IMR-90 (cell line): ENCODE results near the gene ATXN1. TPM values are rescaled to one million over a fixed set of nuclear protein-coding genes. Genes with fewer than 3 reads are reported as not detected.

Source experiments
- ATAC-seq: fragments of 200-7000 bp; cut with Tn5 transposase; 2 replicates; pipeline ENCODE4 v1.9.1; 2020; ENCODE audit warnings: low read depth, mild to moderate bottlenecking, moderate library complexity
- BruUV-seq: library from RNA; stranded (reverse); fragments of 400-500 nt; replicated peaks from 2 replicates; lab custom pipeline; 2021; lab: Mats Ljungman, UMichigan
- CTCF ChIA-PET: fragments of 300-600 bp; formaldehyde crosslinking; extraction: SDS; loops from one replicate; lab custom pipeline; 2021; ENCODE audit warnings: antibody characterized with exemption; lab: Yijun Ruan, JAX
- POLR2A ChIA-PET: fragments of 300-600 bp; sonication (Branson Sonifier 250); formaldehyde crosslinking; loops from one replicate; lab custom pipeline; 2022; ENCODE audit warnings: antibody characterized with exemption; ENCODE audit not compliant: unreplicated experiment; lab: Charles Lee
- DNase-seq: peaks from one replicate; pipeline ENCODE4 v3.0.0; 2013
- H2AFZ ChIP-seq: replicated peaks from 2 replicates; pipeline ENCODE3; 2013; ENCODE audit warnings: low read length, mild to moderate bottlenecking; ENCODE audit not compliant: poor library complexity
- H2AK5ac ChIP-seq: 2 replicates; pipeline ENCODE4 v1.6.1; 2013; ENCODE audit warnings: low read depth, low read length, inconsistent platforms
- H2AK9ac ChIP-seq: replicated peaks from 2 replicates; pipeline ENCODE3; 2013; ENCODE audit warnings: mild to moderate bottlenecking, low read depth, low read length, moderate library complexity; ENCODE audit not compliant: poor library complexity
- H2BK120ac ChIP-seq: 2 replicates; pipeline ENCODE4 v1.6.1; 2013; ENCODE audit warnings: low read depth, low read length, inconsistent platforms
- H2BK15ac ChIP-seq: 3 replicates; pipeline ENCODE4 v1.6.1; 2013; ENCODE audit warnings: low read depth, low read length, inconsistent platforms
- H2BK20ac ChIP-seq: 2 replicates; pipeline ENCODE4 v1.6.1; 2013; ENCODE audit warnings: low read depth, mild to moderate bottlenecking, inconsistent platforms, low read length, moderate library complexity
- H2BK5ac ChIP-seq: 2 replicates; pipeline ENCODE4 v1.6.1; 2013; ENCODE audit warnings: mild to moderate bottlenecking, low read depth, low read length, inconsistent platforms; ENCODE audit not compliant: poor library complexity, severe bottlenecking
- H3K14ac ChIP-seq: replicated peaks from 2 replicates; pipeline ENCODE4 v1.6.1; 2013; ENCODE audit warnings: low read depth, low read length, inconsistent platforms
- H3K18ac ChIP-seq: 2 replicates; pipeline ENCODE4 v1.6.1; 2013; ENCODE audit warnings: low read depth, low read length, control low read depth
- H3K23ac ChIP-seq: 2 replicates; pipeline ENCODE4 v1.6.1; 2013; ENCODE audit warnings: low read depth, low read length, inconsistent platforms
- H3K27ac ChIP-seq: 2 replicates; pipeline ENCODE4 v1.5.1; 2013; ENCODE audit warnings: mild to moderate bottlenecking, control low read depth, low read length; ENCODE audit not compliant: insufficient read depth
- H3K27me3 ChIP-seq: 2 replicates; pipeline ENCODE4 v1.6.1; 2013; ENCODE audit warnings: low read length; ENCODE audit not compliant: control insufficient read depth, insufficient read depth
- H3K36me3 ChIP-seq: 2 replicates; pipeline ENCODE4 v1.6.1; 2013; ENCODE audit warnings: low read length, mixed read lengths; ENCODE audit not compliant: control insufficient read depth, insufficient read depth
- H3K4ac ChIP-seq: 2 replicates; pipeline ENCODE4 v1.6.1; 2013; ENCODE audit warnings: low read depth, low read length, inconsistent platforms
- H3K4me1 ChIP-seq: 2 replicates; pipeline ENCODE4 v1.6.1; 2013; ENCODE audit warnings: low read length, mixed read lengths; ENCODE audit not compliant: control insufficient read depth, insufficient read depth
- H3K4me2 ChIP-seq: 2 replicates; pipeline ENCODE4 v1.6.1; 2013; ENCODE audit warnings: low read depth, mild to moderate bottlenecking, control low read depth, low read length, moderate library complexity
- H3K4me3 ChIP-seq: 2 replicates; pipeline ENCODE4 v1.5.1; 2013; ENCODE audit warnings: low read depth, mild to moderate bottlenecking, control low read depth, low read length, moderate library complexity; ENCODE audit not compliant: insufficient read depth
- H3K56ac ChIP-seq: 2 replicates; pipeline ENCODE4 v1.6.1; 2013; ENCODE audit warnings: low read length, inconsistent platforms; ENCODE audit not compliant: insufficient read depth; ENCODE audit errors: extremely low read depth
- H3K79me1 ChIP-seq, 2 experiments: 2 replicates each; pipeline ENCODE4 v1.6.1; 2013; ENCODE audit warnings: low read length in 2 of 2, inconsistent platforms in 1 of 2, low read depth in 1 of 2
- H3K9ac ChIP-seq: 2 replicates; pipeline ENCODE4 v1.6.1; 2013; ENCODE audit warnings: low read depth, low read length, control low read depth
- H3K9me1 ChIP-seq: 2 replicates; pipeline ENCODE4 v1.6.1; 2013; ENCODE audit warnings: low read length, inconsistent platforms; ENCODE audit not compliant: insufficient read depth
- H3K9me3 ChIP-seq: 2 replicates; pipeline ENCODE4 v1.6.1; 2013; ENCODE audit warnings: low read length; ENCODE audit not compliant: control insufficient read depth, insufficient read depth
- H4K20me1 ChIP-seq: 2 replicates; pipeline ENCODE4 v1.6.1; 2013; ENCODE audit warnings: low read length, inconsistent platforms; ENCODE audit not compliant: insufficient read depth
- H4K5ac ChIP-seq: 2 replicates; pipeline ENCODE4 v1.6.1; 2013; ENCODE audit warnings: mild to moderate bottlenecking, low read depth, low read length, control low read depth
- H4K8ac ChIP-seq, 2 experiments: 2 replicates each; pipeline ENCODE4 v1.6.1; 2013; ENCODE audit warnings: low read depth in 2 of 2, low read length in 2 of 2, control low read depth in 1 of 2, inconsistent platforms in 1 of 2
- H4K91ac ChIP-seq: 2 replicates; pipeline ENCODE4 v1.6.1; 2013; ENCODE audit warnings: low read depth, low read length, inconsistent platforms; ENCODE audit not compliant: insufficient read depth
- ELK1 ChIP-seq: fragments of 150-350 bp; IDR thresholded peaks from 2 replicates; pipeline ENCODE4 v1.6.1; 2016; ENCODE audit warnings: low read depth, mild to moderate bottlenecking, low read length, moderate library complexity, borderline replicate concordance
- MXI1 ChIP-seq: IDR thresholded peaks from 2 replicates; pipeline ENCODE4 v1.6.1; 2012; ENCODE audit warnings: low read depth, mild to moderate bottlenecking, low read length, moderate library complexity, borderline replicate concordance
- POLR2A ChIP-seq: IDR thresholded peaks from 2 replicates; pipeline ENCODE4 v1.6.1; 2012; ENCODE audit warnings: mild to moderate bottlenecking, low read depth, low read length
- RAD21 ChIP-seq: IDR thresholded peaks from 2 replicates; pipeline ENCODE4 v1.6.1; 2012; ENCODE audit warnings: low read length, improper control_type of control experiment
- RCOR1 ChIP-seq: IDR thresholded peaks from 2 replicates; pipeline ENCODE4 v1.6.1; 2012; ENCODE audit warnings: mild to moderate bottlenecking, low read length, improper control_type of control experiment; ENCODE audit not compliant: insufficient replicate concordance
- RFX5 ChIP-seq: IDR thresholded peaks from 2 replicates; pipeline ENCODE4 v1.8.0; 2012; ENCODE audit warnings: low read depth, mild to moderate bottlenecking, low read length, moderate library complexity
- SMC3 ChIP-seq: fragments of 150-350 bp; IDR thresholded peaks from 2 replicates; pipeline ENCODE4 v1.6.1; 2016; ENCODE audit warnings: low read depth, mild to moderate bottlenecking, antibody characterized with exemption, low read length, moderate library complexity
- USF2 ChIP-seq: fragments of 150-350 bp; IDR thresholded peaks from 2 replicates; pipeline ENCODE4 v1.6.1; 2017; ENCODE audit warnings: mild to moderate bottlenecking, antibody characterized with exemption, low read length, low read depth
- WGBS, 2 experiments: methylation state at CpG; one replicate each; pipeline versions ENCODE4 v1.1.5 to v1.1.7; 2013; ENCODE audit warnings: missing lambda C conversion rate in 2 of 2; ENCODE audit not compliant: insufficient read length in 1 of 2; ENCODE audit errors: extremely low coverage in 2 of 2; 5-methylcytosine and 5-hydroxymethylcytosine counted together
- dilution Hi-C: fragments of 300-500 bp; cut with HindIII; formaldehyde crosslinking; loops from one replicate; pipeline ENCODE4 v1.14.3; 2018; ENCODE audit warnings: low sequenced_read_pairs; ENCODE audit not compliant: unreplicated experiment
- in situ Hi-C: fragments of 300-500 bp; cut with MboI; formaldehyde crosslinking; loops from 3 replicates; pipeline ENCODE4 v1.14.3; 2019; ENCODE audit warnings: low sequenced_read_pairs, inconsistent platforms, mixed read lengths
- intact Hi-C: fragments of 100-400 bp; cut with micrococcal nuclease; formaldehyde crosslinking; loops from 2 replicates; pipeline ENCODE4 v1.10.0; 2022
- polyA plus RNA-seq, 3 experiments: library from polyadenylated mRNA; depleted of rRNA; stranded (reverse); fragments of >200 nt; gene quantifications; 2 replicates each; pipeline ENCODE4 v1.2.3, GENCODE V29; 2012; ENCODE audit warnings: low replicate concordance in 1 of 3
- total RNA-seq: library from RNA; depleted of rRNA; stranded (reverse); fragments of >200 nt; gene quantifications from 2 replicates; pipeline ENCODE4 v1.2.3, GENCODE V29; 2012
- TF ChIP-seq, protein P1 (sequence below): conservative IDR thresholded peaks from 2 replicates; pipeline ENCODE4 v1.5.1; 2012; ENCODE audit warnings: mild to moderate bottlenecking, low read depth, low read length, improper control_type of control experiment

Gene ATXN1
- total and polyA plus RNA-seq, 2 of the 4 experiments (the other 2 are of a cell fraction) = 7.3 to 11.1 TPM

GRCh38 chr6:16514249-16514648, 247.0 kb downstream of the ATXN1 start:
- Histone ChIP-seq H3K79me1 (peaks cover 5 to 21% of the 10 kb centered on the region in 2 experiments), H3K9me1 (peaks cover 16% of the 10 kb centered on the region; the same call in 1 of the 2 replicates), H4K8ac (no peak overlapping the region), H3K4me3 (no peak overlapping the region), H4K91ac (no peak overlapping the region), H2AFZ (peak overlapping the region; percentile 26), H3K9ac (no peak overlapping the region), H3K23ac (peak overlapping the region; percentile 18; the same call in 1 of the 2 replicates), H3K36me3 (peaks cover 11% of the 10 kb centered on the region; the same call in 1 of the 2 replicates), H3K27ac (no peak overlapping the region), H2BK5ac (no peak overlapping the region), H3K4me2 (no peak overlapping the region), H3K27me3 (no peaks in the 10 kb centered on the region), H2AK9ac (peak overlapping the region; percentile 63), H3K56ac (no peak overlapping the region), H4K5ac (no peak overlapping the region), H2BK20ac (no peak overlapping the region), H2AK5ac (peak overlapping the region; percentile 52; the same call in 1 of the 2 replicates), H3K4ac (peak overlapping the region; percentile 50; the same call in 1 of the 2 replicates), H2BK15ac (no peak overlapping the region; the same call in 2 of the 3 replicates), H4K20me1 (peaks cover 6% of the 10 kb centered on the region; the same call in 1 of the 2 replicates), H3K18ac (no peak overlapping the region), H2BK120ac (no peak overlapping the region; the same call in 1 of the 2 replicates), H3K9me3 (no peaks in the 10 kb centered on the region), H3K4me1 (peaks cover 5% of the 10 kb centered on the region; the same call in 1 of the 2 replicates), H3K14ac (peak overlapping the region; percentile 63)
- in situ Hi-C loops (loop anchor here (5.0 to 10.0 kb wide), 3 partner anchors 177 to 571 kb away; partner anchors contain the start of gene ATXN1), intact Hi-C loops (loop anchor here (5.0 to 10.0 kb wide), 4 partner anchors 82 to 451 kb away; no protein-coding TSS in a partner anchor), dilution Hi-C loops (no loop called here)
- POLR2A ChIA-PET = interaction anchor here (0.6 to 0.7 kb wide), 2 partner anchors 209 to 245 kb away, joined by 3 read pairs; no protein-coding TSS in a partner anchor
- WGBS, 2 experiments = no CpG with 5 or more reads among the region's 8 CpGs
- TF ChIP-seq ELK1 (no peak), SMC3 (peak; percentile 78), RFX5 (no peak), USF2 (0 out of 2 replicates have a peak, but pooled peaks have one; percentile 10), MXI1 (no peak), POLR2A (no peak), RCOR1 (no peak), RAD21 (peak; percentile 77)
- TF ChIP-seq, protein P1, sequence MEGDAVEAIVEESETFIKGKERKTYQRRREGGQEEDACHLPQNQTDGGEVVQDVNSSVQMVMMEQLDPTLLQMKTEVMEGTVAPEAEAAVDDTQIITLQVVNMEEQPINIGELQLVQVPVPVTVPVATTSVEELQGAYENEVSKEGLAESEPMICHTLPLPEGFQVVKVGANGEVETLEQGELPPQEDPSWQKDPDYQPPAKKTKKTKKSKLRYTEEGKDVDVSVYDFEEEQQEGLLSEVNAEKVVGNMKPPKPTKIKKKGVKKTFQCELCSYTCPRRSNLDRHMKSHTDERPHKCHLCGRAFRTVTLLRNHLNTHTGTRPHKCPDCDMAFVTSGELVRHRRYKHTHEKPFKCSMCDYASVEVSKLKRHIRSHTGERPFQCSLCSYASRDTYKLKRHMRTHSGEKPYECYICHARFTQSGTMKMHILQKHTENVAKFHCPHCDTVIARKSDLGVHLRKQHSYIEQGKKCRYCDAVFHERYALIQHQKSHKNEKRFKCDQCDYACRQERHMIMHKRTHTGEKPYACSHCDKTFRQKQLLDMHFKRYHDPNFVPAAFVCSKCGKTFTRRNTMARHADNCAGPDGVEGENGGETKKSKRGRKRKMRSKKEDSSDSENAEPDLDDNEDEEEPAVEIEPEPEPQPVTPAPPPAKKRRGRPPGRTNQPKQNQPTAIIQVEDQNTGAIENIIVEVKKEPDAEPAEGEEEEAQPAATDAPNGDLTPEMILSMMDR = peak; percentile 66
- CTCF ChIA-PET = interaction anchor here (0.8 to 1.7 kb wide), 13 partner anchors 9 to 571 kb away, joined by 3 to 13 read pairs (median 4); partner anchors contain the start of gene ATXN1
- peak; percentile 76 for ATAC-seq
- peak; percentile 76 for DNase-seq
- no TSS peak for BruUV-seq
